ENCODE data around the gene DAB1.

Gene DAB1

DNA sequence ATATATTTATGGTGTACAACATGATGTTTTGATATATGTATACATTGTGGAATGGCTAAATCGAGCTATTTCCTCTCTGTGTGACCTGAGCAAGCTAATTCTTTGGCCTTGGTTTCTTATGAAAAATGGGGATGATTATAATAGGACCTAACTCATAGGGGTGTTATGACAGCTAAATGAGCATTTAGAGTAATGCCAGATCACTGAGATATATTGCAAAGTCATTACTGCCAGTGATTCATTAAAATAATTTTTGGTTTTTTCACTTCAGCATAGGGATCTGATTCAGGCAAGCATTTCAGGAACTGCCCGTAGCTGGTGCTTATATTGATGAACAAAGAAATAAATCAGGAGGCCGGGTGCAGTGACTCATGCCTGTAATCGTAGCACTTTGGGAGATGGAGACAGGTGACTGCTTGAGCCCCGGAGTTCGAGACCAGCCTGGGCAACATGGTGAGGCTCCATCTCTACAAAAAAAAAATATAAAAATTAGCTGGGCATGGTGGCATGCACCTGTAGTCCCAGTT, 30.7 kb downstream of the DAB1 start:
- H3K9ac ChIP-seq, result no peak overlapping the region
- H3K9me3 ChIP-seq, result no peaks in the 10 kb centered on the region
- no peaks in the 10 kb centered on the region; the same call in 1 of the 2 replicates for H4K20me1 ChIP-seq
- no peaks in the 10 kb centered on the region for H3K27me3 ChIP-seq
- TF ChIP-seq Cebpa-rat (IDR thresholded peaks at IDR 0.05), result no peak
- H3K4me1 ChIP-seq, result no peaks in the 10 kb centered on the region
- no peak overlapping the region for H3K4me3 ChIP-seq
- H3K36me3 ChIP-seq, result no peaks in the 10 kb centered on the region
- H3K27ac ChIP-seq, result no peak overlapping the region
- H3K4me2 ChIP-seq, result no peak overlapping the region

DNA sequence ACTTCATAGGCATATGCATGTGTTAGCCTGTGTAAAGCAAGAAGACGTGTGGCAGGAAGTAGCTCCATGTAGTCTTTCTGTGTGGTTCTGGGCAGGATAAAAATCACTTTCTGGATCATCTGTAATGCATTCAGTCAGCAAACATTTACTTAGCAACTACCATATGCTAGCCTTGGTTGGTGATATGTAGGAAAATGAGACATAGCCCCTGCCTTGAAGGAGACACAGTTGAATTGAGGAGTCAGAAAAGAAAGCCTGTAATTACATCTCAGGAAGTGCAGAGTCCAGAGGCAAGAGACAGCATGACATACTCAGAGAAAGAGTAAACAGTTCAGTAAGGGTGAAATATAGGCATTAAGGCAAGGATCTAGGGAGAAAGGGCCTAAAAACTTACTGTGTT, 38.5 kb downstream of the DAB1 start:
- H3K27ac ChIP-seq, result no peak overlapping the region
- no peak overlapping the region for H3K4me2 ChIP-seq
- H3K36me3 ChIP-seq, result no peaks in the 10 kb centered on the region
- H3K4me3 ChIP-seq, result no peak overlapping the region
- H3K27me3 ChIP-seq, result no peaks in the 10 kb centered on the region
- H3K4me1 ChIP-seq, result no peaks in the 10 kb centered on the region; the same call in 1 of the 2 replicates
- H3K9ac ChIP-seq, result no peak overlapping the region
- no peak for TF ChIP-seq Cebpa-rat (IDR thresholded peaks at IDR 0.05)
- no peaks in the 10 kb centered on the region; the same call in 1 of the 2 replicates for H4K20me1 ChIP-seq
- no peaks in the 10 kb centered on the region for H3K9me3 ChIP-seq

DNA sequence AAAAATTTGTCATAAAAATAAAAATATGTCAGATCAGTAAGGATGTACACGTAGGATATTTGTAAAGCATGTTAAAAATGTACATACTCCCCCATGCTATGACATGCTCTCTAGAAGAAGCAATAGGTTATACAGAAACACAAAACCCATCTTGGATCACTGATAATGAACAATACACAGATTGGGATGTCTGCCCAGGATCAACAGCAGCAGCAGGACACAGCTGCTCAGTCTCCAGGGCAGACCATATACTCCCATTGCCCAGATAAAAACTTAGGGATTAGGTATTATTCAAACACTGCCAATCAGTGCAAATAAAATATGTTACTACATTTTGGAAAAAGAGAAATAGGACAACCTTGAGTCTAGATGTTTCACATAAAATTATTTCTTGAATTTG, 39.0 kb downstream of the DAB1 start:
- no peak overlapping the region for H3K27ac ChIP-seq
- H3K4me3 ChIP-seq, result no peak overlapping the region
- H3K4me1 ChIP-seq, result peaks cover 3% of the 10 kb centered on the region; the same call in 1 of the 2 replicates
- H3K9ac ChIP-seq, result no peak overlapping the region
- no peaks in the 10 kb centered on the region for H3K36me3 ChIP-seq
- H3K27me3 ChIP-seq, result no peaks in the 10 kb centered on the region
- no peaks in the 10 kb centered on the region; the same call in 1 of the 2 replicates for H4K20me1 ChIP-seq
- no peak for TF ChIP-seq Cebpa-rat (IDR thresholded peaks at IDR 0.05)
- H3K9me3 ChIP-seq, result no peaks in the 10 kb centered on the region
- H3K4me2 ChIP-seq, result no peak overlapping the region

DNA sequence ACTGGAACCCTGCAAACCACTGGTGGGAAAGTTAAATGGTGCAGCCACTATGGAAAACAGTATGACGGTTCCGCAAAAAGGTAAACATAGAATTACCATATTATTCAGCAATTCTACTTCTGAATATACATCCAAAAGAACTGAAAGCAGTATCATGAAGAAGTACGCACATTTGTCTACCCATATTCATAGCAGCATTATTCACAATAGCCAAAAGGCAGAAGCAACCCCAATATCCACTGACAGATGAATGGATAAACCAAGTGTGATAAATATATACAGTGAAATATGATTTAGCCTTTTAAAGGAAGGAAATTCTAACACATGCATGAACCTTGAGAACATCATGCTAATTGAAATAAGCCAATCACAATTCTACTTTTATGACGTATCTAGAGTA, 39.6 kb downstream of the DAB1 start:
- no peak overlapping the region for H3K4me2 ChIP-seq
- peaks cover 9% of the 10 kb centered on the region for H3K4me1 ChIP-seq
- H4K20me1 ChIP-seq, result no peaks in the 10 kb centered on the region; the same call in 1 of the 2 replicates
- no peaks in the 10 kb centered on the region for H3K9me3 ChIP-seq
- H3K27ac ChIP-seq, result no peak overlapping the region
- no peaks in the 10 kb centered on the region for H3K27me3 ChIP-seq
- TF ChIP-seq Cebpa-rat (IDR thresholded peaks at IDR 0.05), result no peak
- no peaks in the 10 kb centered on the region for H3K36me3 ChIP-seq
- H3K9ac ChIP-seq, result no peak overlapping the region
- no peak overlapping the region for H3K4me3 ChIP-seq

DNA sequence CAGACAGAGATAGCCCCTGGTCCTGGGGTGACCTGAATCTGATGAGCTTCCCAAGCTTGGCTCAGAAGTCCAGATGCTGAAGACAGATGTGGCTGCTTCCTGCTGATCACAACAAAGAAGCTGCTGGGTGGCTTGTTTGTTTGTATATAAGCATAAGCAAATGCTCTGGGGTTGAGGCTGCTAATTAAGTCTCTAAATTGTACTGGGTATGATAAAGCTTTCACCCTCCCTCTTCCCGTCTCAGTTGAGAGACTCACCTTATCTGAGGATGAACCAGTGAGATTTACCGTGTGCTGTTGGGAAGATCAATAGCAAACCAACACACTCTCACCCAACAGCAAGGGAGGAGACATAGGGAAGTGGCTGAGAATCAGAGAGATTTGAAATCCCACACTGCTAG, 42.0 kb downstream of the DAB1 start:
- no peaks in the 10 kb centered on the region for H4K20me1 ChIP-seq
- no peaks in the 10 kb centered on the region for H3K36me3 ChIP-seq
- peaks cover 33% of the 10 kb centered on the region for H3K4me1 ChIP-seq
- H3K9me3 ChIP-seq, result no peaks in the 10 kb centered on the region
- H3K27me3 ChIP-seq, result no peaks in the 10 kb centered on the region
- no peak overlapping the region for H3K4me3 ChIP-seq
- TF ChIP-seq Cebpa-rat (IDR thresholded peaks at IDR 0.05), result no peak
- H3K9ac ChIP-seq, result no peak overlapping the region
- no peak overlapping the region for H3K27ac ChIP-seq
- H3K4me2 ChIP-seq, result no peak overlapping the region

DNA sequence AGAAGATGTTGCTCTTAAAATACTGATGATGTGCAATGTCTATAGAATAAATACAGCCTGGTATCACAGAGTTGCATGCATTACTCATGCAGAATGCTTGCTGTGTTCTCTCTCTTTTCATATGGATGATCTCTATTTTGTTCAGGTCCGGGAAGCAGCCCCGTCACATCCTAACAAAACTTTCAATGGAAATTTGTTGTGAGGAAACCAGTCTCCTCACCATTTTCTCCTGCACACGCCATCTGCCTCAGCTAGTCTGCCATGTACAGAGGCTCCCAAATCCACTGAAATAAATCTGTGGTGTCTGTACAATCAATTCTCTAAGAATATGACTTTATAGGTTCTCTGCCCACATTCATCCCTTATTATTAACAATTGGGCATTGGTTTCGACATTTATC, 42.4 kb downstream of the DAB1 start:
- no peaks in the 10 kb centered on the region for H3K36me3 ChIP-seq
- TF ChIP-seq Cebpa-rat (IDR thresholded peaks at IDR 0.05), result no peak
- no peak overlapping the region for H3K4me3 ChIP-seq
- peaks cover 35% of the 10 kb centered on the region for H3K4me1 ChIP-seq
- H4K20me1 ChIP-seq, result no peaks in the 10 kb centered on the region
- H3K9ac ChIP-seq, result no peak overlapping the region
- H3K4me2 ChIP-seq, result no peak overlapping the region
- no peaks in the 10 kb centered on the region for H3K9me3 ChIP-seq
- H3K27me3 ChIP-seq, result no peaks in the 10 kb centered on the region
- no peak overlapping the region for H3K27ac ChIP-seq

DNA sequence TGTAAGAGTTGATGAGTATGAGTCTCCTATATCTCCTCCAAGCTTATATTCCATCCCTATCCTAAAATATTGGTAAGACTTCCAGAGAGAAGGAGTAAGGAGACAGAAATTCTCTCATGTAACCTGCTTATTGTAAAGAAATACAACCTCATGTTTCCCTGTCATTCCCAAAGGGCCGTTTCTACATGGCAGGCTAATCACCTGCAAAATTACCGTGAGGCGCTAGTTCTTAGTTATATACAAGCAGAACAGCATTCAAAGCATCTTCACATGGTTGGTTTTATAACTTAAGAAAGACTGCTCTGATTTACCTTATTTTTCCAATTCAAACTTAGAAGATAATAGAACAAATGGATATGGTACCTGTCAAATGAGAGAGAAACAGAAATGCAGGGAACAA, 42.9 kb downstream of the DAB1 start:
- TF ChIP-seq Cebpa-rat (IDR thresholded peaks at IDR 0.05), result no peak
- H3K36me3 ChIP-seq, result no peaks in the 10 kb centered on the region
- H3K9me3 ChIP-seq, result no peaks in the 10 kb centered on the region
- H3K4me1 ChIP-seq, result peaks cover 35% of the 10 kb centered on the region
- H3K4me3 ChIP-seq, result no peak overlapping the region
- H3K27me3 ChIP-seq, result no peaks in the 10 kb centered on the region
- H4K20me1 ChIP-seq, result no peaks in the 10 kb centered on the region
- H3K9ac ChIP-seq, result no peak overlapping the region
- H3K4me2 ChIP-seq, result no peak overlapping the region
- no peak overlapping the region for H3K27ac ChIP-seq

DNA sequence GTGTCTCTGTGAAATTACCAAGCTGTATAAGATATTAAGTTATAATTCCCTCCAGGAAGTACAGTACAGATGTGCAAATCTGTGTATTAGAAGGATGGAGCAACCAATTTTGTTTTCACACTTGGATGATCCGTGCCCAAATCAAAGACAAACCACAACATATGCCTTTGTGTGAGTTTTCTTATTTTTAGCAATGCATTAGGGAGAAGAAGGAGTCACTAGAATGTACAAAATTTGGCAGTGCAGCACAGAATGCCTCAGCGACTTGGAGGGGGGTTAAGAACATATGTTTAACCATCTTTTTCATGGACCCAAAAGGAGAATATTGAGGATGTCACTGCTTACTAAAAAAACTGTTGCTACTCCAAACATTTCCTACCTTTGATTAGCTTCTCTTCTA, 45.3 kb downstream of the DAB1 start:
- TF ChIP-seq Cebpa-rat (IDR thresholded peaks at IDR 0.05), result no peak
- Histone ChIP-seq H3K9ac (peak overlapping the region; percentile 28; the same call in 1 of the 2 replicates), H3K4me2 (peak overlapping the region; percentile 76), H3K4me3 (no peak overlapping the region; the same call in 1 of the 2 replicates), H3K27ac (peak overlapping the region; percentile 38; the same call in 1 of the 2 replicates), H3K9me3 (no peaks in the 10 kb centered on the region), H4K20me1 (no peaks in the 10 kb centered on the region), H3K4me1 (peaks cover 35% of the 10 kb centered on the region), H3K27me3 (no peaks in the 10 kb centered on the region), H3K36me3 (no peaks in the 10 kb centered on the region)

DNA sequence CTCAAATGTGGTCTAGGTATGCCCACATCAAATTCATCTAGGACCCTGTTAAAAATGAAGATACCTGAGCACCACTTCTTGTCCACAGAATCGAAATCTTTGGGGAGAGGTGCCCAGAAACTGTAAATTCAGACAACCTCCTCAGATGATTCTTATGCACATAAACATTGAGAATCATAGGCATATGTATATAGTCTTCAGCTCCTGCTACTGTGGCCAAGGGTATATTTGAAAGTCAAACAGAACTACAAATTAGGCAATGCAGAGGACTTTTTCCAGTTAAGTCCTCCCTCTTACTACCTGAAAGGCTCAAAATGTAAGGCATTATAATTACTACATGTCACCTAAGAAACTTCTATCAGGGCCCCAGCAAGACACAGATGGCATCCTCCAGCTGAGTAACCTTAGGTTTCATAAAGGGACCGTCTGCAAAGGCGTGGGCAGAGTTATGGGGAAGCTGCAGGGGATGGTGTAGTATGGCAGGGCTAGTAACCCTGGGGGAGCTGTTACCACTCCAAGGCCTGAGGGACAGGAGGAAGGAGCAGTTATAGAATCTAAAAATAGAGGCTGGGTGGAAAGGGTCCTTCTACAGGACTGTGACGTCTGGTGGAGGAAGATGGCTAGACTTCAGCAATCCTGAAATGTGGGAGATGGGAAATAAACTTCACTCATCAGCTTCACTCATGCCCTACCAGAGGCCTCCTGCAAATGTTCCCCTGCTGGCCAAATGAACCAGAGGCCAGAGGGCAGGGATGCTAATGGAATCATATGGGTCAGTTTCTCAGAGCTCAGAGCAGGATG, 46.3 kb downstream of the DAB1 start:
- Histone ChIP-seq H3K9ac (no peak overlapping the region), H3K4me2 (peak overlapping the region; percentile 76), H3K4me3 (no peak overlapping the region), H3K9me3 (no peaks in the 10 kb centered on the region), H3K36me3 (no peaks in the 10 kb centered on the region), H3K27ac (peak overlapping the region; percentile 1; the same call in 1 of the 2 replicates), H3K4me1 (peaks cover 35% of the 10 kb centered on the region), H3K27me3 (no peaks in the 10 kb centered on the region), H4K20me1 (no peaks in the 10 kb centered on the region)
- no peak for TF ChIP-seq Cebpa-rat (IDR thresholded peaks at IDR 0.05)

DNA sequence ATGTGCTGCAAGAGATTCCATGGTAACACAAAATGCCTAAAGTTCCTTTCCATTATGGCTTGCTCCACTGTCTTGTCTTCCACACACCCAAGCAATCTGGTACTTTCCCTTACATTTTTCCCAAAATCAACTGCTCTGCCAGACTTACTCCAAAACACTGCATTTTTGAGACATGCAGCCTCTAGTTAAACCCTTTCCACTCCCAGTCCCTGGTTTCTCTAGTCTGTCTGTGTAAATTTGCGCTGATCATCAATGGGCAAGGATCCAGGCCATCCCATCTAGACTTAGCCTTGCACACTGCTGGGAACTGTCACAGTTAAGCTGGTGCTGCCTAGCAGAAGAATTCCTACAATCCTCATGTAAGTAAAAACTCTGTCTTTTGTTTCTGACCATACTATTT, 47.8 kb downstream of the DAB1 start:
- H3K4me3 ChIP-seq, result no peak overlapping the region
- no peaks in the 10 kb centered on the region for H3K9me3 ChIP-seq
- H4K20me1 ChIP-seq, result no peaks in the 10 kb centered on the region
- peaks cover 35% of the 10 kb centered on the region for H3K4me1 ChIP-seq
- no peaks in the 10 kb centered on the region for H3K36me3 ChIP-seq
- no peaks in the 10 kb centered on the region for H3K27me3 ChIP-seq
- H3K27ac ChIP-seq, result no peak overlapping the region
- no peak overlapping the region for H3K4me2 ChIP-seq
- no peak overlapping the region for H3K9ac ChIP-seq
- TF ChIP-seq Cebpa-rat (IDR thresholded peaks at IDR 0.05), result no peak
